HG02885 (cell line): ENCODE measurements around the gene CCDC51.

Experiments used
- ATAC-seq: cut with Tn5 transposase; IDR thresholded peaks from one replicate; pipeline ENCODE4 v1.9.1; 2021; ENCODE audit warnings: mild to moderate bottlenecking; ENCODE audit not compliant: unreplicated experiment, poor library complexity

The CCDC51 gene

GRCh38 chr3:48423241-48423882 is 16.6 kb downstream of the CCDC51 start:
- ATAC-seq, result no peak

DNA sequence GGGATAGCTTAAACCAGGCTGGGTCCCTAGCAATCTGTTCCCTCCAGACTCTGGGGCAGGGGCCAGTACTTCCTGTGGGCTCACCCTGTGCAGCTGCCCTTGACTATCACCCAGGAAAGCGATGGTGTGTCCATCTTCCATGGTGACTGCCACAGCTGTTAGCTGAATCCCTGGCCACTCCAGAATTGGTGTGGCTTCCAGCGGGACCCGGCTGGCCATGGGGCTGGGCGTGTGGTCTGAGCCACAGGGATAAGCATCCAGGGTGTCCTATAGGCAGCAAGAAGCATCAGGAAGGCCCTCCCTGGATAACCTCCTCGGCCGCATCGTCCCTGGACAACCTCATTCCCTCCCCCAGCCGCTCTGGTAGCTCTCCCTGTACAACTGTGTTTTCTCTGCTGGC is 17.2 kb downstream of the CCDC51 start:
- ATAC-seq, result no peak

GRCh38 chr3:48422272-48422671 is 17.6 kb downstream of the CCDC51 start:
- ATAC-seq, result no peak

DNA sequence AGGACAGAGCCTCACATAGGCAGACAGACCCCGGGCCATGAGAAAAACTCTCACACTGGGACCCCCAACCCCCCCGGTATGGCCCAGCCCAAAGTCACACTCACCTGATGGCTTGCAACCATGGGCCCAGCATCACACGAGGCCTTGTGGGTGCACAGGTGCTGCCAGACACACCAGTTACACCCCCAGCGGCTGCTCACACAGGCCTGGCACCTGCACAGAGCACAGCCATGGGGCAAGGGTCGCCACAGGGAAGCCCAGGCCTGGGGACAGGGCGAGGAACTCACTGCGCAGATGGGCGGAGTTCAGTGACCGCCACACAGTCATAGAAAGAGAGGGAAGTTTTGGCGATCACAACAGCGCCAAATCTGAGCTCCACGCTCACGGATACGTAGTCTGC is 19.4 kb downstream of the CCDC51 start:
- ATAC-seq, result no peak

DNA sequence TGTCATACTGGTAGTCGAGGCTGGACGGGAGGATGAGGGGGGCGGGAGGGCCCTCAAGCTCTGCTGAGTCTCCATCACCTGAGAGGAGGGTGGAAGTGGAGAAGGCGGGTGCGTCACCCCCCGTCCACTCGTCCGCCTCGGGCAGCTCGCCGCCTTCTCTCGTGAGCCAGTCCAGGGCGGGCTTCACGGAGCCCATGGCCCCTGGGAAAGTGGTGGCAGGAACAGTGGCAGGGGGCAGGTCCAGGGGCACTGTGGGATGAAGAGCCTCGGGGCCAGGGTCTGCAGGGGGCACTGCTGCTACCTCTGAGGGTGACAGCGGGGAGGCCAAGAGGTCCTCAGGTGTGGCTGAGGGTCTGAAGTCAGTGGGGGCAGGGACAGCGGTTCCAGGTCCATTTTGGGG is 20.3 kb downstream of the CCDC51 start:
- ATAC-seq, result no peak

DNA sequence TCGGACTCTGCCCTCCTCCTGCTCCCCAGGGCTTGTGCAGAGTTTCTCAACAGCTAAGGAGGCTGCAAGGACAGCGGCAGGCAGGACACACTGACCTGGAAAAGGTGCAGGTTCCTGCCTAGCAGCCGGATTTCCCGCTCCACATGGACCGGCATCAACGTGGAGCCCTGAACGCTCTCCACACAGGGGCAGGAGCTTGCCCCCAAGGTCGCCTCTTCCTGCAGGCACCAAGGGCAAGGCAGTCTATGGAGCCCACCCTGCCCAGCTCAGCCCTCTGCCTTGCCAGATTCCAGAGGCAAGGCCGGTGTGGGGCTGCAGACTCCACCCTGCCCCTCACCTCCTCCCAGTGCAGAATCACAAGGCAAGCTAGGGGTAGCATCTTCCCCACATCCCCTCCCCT is 20.8 kb downstream of the CCDC51 start:
- no peak for ATAC-seq

DNA sequence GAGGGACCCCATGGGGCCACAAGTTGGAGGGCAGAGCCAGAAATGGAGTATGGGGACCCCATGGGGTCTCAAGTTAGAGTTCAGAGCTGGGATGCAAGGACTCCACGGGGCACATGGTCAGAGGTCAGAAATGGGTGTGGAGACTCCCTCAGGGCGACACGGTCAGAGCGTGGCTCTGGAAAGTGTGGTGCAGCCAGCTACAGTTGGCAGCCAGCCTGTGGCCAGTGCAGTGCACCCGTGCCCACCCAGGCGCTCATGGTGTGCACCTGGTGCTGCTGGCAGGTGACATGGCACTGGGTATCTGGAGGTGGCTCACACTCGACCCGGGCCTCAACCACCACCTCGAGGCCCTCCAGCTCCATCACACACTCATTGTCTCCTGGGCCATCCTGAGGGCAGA is 21.3 kb downstream of the CCDC51 start:
- no peak for ATAC-seq

DNA sequence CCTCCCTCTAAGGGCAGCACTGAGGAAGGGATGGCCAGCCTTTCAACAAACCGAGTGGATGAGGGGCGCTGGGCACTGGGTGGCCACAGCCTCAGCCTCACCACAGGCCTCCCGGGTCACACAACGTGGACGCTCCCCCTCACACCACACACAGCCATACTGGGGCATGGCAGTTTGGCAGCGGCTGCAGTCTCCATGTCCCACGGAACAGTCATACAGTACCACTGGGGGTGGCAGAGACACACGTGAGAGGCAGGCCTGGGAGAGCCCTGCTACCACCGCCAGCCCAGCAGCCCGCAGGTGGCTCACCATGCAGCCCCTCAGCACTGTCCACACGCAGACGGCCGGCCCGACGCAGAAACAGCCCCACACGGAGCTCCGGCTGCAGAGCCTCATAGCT is 21.8 kb downstream of the CCDC51 start:
- no peak for ATAC-seq

DNA sequence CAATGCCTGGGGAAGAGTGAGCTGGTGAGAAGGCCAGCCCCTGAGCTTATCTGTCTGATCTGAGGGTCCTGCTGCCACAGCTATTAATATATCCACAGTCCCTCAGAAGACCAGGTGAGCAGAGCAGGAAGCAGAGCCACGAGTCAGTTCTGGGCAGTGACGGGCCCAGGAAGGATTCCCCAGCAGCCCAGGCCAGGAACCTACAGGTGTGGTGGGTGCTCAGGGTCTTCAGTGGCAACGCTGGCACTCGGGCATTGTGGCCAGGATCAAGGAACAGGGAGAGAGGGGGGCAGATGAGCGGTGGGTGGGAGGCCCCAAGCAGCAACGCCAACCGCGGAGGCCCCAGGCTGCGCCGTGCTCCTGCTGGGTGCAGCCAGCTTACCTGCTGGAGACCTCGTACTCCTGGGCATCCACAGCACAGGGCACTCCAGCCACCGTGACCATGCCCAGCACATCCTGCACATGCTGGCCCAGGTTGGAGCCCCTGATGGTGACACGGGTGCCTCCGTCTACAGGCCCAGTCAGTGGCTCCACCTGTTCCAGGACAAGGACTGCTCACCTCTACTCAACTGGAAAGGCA is 22.3 kb downstream of the CCDC51 start:
- no peak for ATAC-seq

DNA sequence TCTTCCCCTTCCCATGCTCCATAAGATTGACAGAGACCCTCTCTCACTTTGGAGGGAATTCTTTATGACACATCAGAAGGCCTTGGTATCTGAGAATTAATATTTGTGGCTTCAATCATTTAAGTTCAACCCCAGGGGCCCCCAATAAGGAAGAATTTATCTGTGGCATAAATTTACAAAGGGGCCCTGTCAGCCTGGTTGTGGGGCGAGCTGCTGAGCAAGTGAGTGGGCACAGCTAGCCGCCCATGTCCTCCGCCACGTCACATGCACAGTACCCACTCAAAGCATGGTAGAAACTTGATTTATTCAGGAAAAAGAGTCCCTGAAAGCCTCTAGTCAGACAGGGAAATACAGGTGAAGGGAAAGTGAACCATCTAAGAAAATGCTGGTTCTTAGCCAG is 23.4 kb downstream of the CCDC51 start:
- ATAC-seq, result no peak

- no peak for ATAC-seq
Observed at GRCh38 chr3:48416091-48416505, 23.8 kb downstream of the CCDC51 start.

DNA sequence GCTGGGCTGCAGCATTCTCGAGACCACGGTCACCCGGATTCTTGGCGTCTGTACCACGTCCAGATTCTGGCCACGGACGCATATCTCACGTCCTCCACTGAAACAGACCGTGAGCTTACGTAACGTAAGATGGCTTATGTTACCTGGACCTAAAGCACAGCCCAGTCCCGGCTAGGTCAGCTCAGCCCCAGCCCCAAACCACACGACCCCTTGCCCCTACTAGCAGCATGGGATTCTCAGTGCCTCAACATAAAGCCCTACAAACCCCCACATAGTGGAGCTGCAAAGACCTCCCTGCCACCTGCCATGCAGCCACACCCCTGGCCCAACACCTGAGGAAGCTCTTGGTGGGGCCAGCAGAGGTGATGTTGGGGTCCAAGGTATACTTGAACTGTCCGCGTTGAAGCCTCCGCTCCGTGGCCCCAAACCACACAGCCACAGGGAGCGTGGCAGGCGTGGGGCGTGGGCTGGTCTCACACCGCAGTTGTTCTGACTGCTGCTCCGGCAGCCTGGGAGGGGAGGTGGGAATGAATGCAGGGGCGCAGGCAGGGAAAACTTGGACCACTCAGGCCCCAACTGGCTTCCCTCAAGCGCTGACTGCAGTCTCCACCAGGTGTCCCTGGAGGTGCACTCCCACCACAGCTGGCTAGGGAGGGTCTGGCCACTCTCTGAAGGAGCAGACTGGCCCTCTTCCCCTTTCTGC is 24.5 kb downstream of the CCDC51 start:
- ATAC-seq, result no peak

GRCh38 chr3:48414376-48415250 is 25.3 kb downstream of the CCDC51 start:
- ATAC-seq, result no peak

- ATAC-seq, result no peak
Observed at GRCh38 chr3:48413611-48414010, 26.3 kb downstream of the CCDC51 start.

DNA sequence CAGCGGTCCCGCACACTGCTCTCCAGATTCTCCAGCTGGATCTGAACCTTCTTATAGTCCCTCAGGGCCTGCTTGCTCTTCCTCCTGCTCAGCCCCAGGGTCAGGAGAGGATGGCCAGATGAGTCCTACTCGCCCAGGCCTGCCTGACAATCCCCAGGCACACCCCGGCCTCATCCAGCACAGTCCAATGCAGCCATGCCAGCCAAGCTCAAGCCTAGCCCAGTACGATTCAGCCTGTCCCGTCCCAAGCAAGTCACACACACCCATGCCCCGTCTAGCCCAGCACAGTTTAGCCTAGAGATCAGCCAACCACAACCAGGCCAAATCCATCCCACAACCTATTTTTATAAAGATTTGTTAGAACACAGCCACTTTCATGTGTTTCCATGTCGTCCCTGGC is 26.8 kb downstream of the CCDC51 start:
- no peak for ATAC-seq

DNA sequence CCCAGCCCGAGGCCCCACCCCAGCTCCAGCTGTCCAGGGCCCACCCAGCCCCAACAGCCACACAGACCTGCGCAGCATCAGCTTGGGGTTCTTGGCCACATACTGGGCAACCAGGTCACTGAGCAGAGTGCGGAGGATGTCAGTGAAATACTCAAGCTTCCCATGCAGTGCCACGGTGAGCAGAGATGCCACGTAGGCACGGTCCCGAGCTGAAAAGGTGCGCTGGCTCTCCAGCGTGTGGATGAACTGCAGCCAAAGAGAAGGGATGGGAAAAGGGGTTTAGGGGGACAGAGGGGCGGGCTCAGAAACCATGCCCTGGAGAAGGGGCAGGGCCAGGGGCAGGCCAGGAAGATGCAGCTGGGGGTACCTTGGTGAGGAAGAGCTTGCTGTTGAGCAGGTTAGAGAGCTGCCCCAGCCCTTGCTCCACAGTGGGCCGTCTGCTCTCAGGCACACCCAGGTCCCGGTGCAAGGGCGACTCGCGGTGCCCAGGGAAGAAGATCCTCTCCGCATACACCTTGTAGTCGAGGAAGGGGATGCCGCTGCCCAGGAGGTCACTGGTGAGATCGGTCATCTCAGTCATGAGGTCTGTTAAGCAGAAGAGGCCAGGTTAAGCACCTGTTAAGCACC is 27.4 kb downstream of the CCDC51 start:
- no peak for ATAC-seq

DNA sequence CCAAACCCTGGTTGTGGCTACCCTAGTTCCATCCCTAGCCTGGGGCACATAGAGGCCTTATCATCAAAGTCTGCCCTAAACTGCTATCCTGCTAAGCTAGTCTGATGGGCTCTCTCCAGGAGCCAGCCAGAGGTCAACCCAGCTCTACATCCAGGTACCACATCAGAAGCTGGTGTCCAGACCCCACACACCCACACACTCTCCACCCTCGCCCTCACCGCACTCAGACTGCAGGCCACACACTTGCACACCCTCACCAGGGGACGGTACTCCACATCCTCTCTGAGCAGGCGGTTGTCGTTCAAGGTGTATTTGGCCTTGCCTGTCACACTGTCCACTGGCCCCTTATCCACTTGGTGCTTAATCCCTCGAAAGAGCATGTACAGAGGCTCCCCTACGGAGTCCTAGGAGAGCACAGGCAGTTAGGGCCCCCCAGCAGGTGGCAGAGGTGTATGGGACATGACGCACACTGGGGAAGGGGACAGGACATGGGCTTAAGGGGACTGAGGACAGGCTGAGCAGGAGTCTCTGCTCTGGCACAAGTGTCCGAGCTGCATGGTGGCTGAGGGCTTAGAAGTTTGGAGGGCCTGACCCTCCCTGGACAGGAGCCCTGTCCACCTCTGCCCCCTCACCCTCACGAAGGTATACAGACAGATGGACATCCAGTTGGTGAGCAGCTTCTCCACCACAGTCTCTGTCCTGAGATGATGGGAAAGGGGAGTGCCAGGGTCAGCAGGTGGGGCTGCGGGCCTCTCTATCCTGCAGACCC is 28.1 kb downstream of the CCDC51 start:
- no peak for ATAC-seq

GRCh38 chr3:48411041-48411588 is 28.8 kb downstream of the CCDC51 start:
- no peak for ATAC-seq

GRCh38 chr3:48410205-48411040 is 29.5 kb downstream of the CCDC51 start:
- ATAC-seq, result no peak
